Thoracic aorta (tissue), 2 donors: ENCODE measurements around the gene PEX14. TPM values are rescaled to one million over a fixed set of nuclear protein-coding genes. Genes with fewer than 3 reads are reported as not detected.

Source experiments
- ATAC-seq: fragments of 150-250 bp; one replicate; pipeline ENCODE4 v1.8.0; 2017; ENCODE audit warnings: low read depth; ENCODE audit not compliant: insufficient number of reproducible peaks, low FRiP score
- DNase-seq: peaks from one replicate; pipeline ENCODE4 v3.0.0-alpha.2; 2020; ENCODE audit warnings: low spot score
- H3K27ac ChIP-seq, 2 donors: fragments of 200-600 bp; sonication (generic); 1 replicate in 1 of 2; 2 replicates in 1 of 2; pipeline ENCODE4 v1.5.1; 2016; ENCODE audit warnings: mild to moderate bottlenecking in 2 of 2, moderate library complexity in 2 of 2
- H3K27me3 ChIP-seq: fragments of 200-600 bp; sonication (generic); replicated peaks from 2 replicates; pipeline ENCODE4 v1.6.0; 2016; ENCODE audit warnings: mild to moderate bottlenecking; ENCODE audit not compliant: insufficient read depth
- H3K36me3 ChIP-seq: fragments of 200-600 bp; sonication (generic); one replicate; pipeline ENCODE4 v1.5.1; 2016
- H3K4me1 ChIP-seq, 2 donors: fragments of 200-600 bp; sonication (generic); 1 replicate in 1 of 2; 2 replicates in 1 of 2; pipeline versions ENCODE4 v1.5.1 to v1.6.0; 2016; ENCODE audit warnings: low read depth in 2 of 2, mild to moderate bottlenecking in 1 of 2; ENCODE audit not compliant: control insufficient read depth in 1 of 2
- H3K4me3 ChIP-seq: fragments of 200-600 bp; sonication (generic); 2 replicates; pipeline ENCODE4 v1.5.1; 2016; ENCODE audit warnings: mild to moderate bottlenecking
- H3K9me3 ChIP-seq: fragments of 200-600 bp; sonication (generic); 2 replicates; pipeline ENCODE4 v1.5.1; 2016
- CTCF ChIP-seq: fragments of 200-600 bp; sonication (generic); IDR thresholded peaks from one replicate; pipeline ENCODE4 v1.5.1; 2019; ENCODE audit warnings: antibody characterized with exemption
- total RNA-seq, 2 donors: library from RNA; depleted of rRNA; stranded (reverse); fragments of >200 nt; gene quantifications; one replicate each; pipeline versions ENCODE4 v1.1.0 to v1.2.3, GENCODE V29; 2016

The PEX14 gene
- total RNA-seq, 2 donors from 2014 or later, result 11.5 to 22.6 TPM

- H3K9me3 ChIP-seq, result no peaks in the 10 kb centered on the region
- DNase-seq, result no peak
- H3K4me3 ChIP-seq, result no peak overlapping the region
- no peak overlapping the region for H3K27ac ChIP-seq
- no peak for ATAC-seq
- H3K4me1 ChIP-seq, result peaks cover 24 to 57% of the 10 kb centered on the region in 2 donors
- H3K27me3 ChIP-seq, result no peaks in the 10 kb centered on the region
- no peak for TF ChIP-seq CTCF
- no peaks in the 10 kb centered on the region for H3K36me3 ChIP-seq
Observed at GRCh38 chr1:10671090-10671489, 196.3 kb downstream of the PEX14 start.

- DNase-seq, result no peak
- TF ChIP-seq CTCF, result no peak
- no peaks in the 10 kb centered on the region for H3K27me3 ChIP-seq
- H3K4me1 ChIP-seq, result peaks cover 20 to 57% of the 10 kb centered on the region in 2 donors
- no peaks in the 10 kb centered on the region for H3K9me3 ChIP-seq
- H3K4me3 ChIP-seq, result no peak overlapping the region
- H3K27ac ChIP-seq, result no peak overlapping the region
- no peaks in the 10 kb centered on the region for H3K36me3 ChIP-seq
- no peak for ATAC-seq
Observed at GRCh38 chr1:10671622-10672342, 197.0 kb downstream of the PEX14 start.

- H3K9me3 ChIP-seq, result no peaks in the 10 kb centered on the region
- ATAC-seq (no peak), DNase-seq (no peak)
- peaks cover 23 to 57% of the 10 kb centered on the region in 2 donors for H3K4me1 ChIP-seq
- H3K36me3 ChIP-seq, result no peaks in the 10 kb centered on the region
- TF ChIP-seq CTCF, result no peak
- no peak overlapping the region for H3K27ac ChIP-seq
- H3K27me3 ChIP-seq, result no peaks in the 10 kb centered on the region
- H3K4me3 ChIP-seq, result no peak overlapping the region
Observed at GRCh38 chr1:10672343-10673050, 197.7 kb downstream of the PEX14 start.

- no peak for ATAC-seq
Observed at GRCh38 chr1:10673109-10673711, 198.5 kb downstream of the PEX14 start.

More at GRCh38 chr1:10673109-10673711, 198.5 kb downstream of the PEX14 start:
- Histone ChIP-seq H3K4me3 (no peak overlapping the region), H3K4me1 (peaks cover 19 to 57% of the 10 kb centered on the region in 2 donors), H3K36me3 (no peaks in the 10 kb centered on the region), H3K27ac (no peak overlapping the region), H3K9me3 (no peaks in the 10 kb centered on the region), H3K27me3 (no peaks in the 10 kb centered on the region)
- DNase-seq, result no peak
- no peak for TF ChIP-seq CTCF
